Measurements from ENCODE around the gene TUNAR. TPM values are rescaled to one million over a fixed set of nuclear protein-coding genes. Genes with fewer than 3 reads are reported as not detected.

Gene TUNAR
- total RNA-seq, 4 donors from 2014 or later: not detected

- Histone ChIP-seq H3K36me3 (no peaks in the 10 kb centered on the region), H3K27ac (no peak overlapping the region), H3K27me3 (no peaks in the 10 kb centered on the region), H3K4me3 (no peak overlapping the region), H3K9me3 (peaks cover 0 to 11% (median 0%) of the 10 kb centered on the region in 4 donors), H3K4me1 (no peaks in the 10 kb centered on the region)
- DNase-seq (ENCODE audit: low spot score in 2 of 2): no peak
- WGBS, 2 donors: 35 to 39% methylated on average over 5 of the region's 5 CpGs
- TF ChIP-seq, protein P1, sequence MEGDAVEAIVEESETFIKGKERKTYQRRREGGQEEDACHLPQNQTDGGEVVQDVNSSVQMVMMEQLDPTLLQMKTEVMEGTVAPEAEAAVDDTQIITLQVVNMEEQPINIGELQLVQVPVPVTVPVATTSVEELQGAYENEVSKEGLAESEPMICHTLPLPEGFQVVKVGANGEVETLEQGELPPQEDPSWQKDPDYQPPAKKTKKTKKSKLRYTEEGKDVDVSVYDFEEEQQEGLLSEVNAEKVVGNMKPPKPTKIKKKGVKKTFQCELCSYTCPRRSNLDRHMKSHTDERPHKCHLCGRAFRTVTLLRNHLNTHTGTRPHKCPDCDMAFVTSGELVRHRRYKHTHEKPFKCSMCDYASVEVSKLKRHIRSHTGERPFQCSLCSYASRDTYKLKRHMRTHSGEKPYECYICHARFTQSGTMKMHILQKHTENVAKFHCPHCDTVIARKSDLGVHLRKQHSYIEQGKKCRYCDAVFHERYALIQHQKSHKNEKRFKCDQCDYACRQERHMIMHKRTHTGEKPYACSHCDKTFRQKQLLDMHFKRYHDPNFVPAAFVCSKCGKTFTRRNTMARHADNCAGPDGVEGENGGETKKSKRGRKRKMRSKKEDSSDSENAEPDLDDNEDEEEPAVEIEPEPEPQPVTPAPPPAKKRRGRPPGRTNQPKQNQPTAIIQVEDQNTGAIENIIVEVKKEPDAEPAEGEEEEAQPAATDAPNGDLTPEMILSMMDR (IDR thresholded peaks at IDR 0.05): no peak
- TF ChIP-seq POLR2A (IDR thresholded peaks at IDR 0.05): no peak
- TF ChIP-seq EP300 (IDR thresholded peaks at IDR 0.05): no peak
These were observed 45.2 kb upstream of the TUNAR start for GRCh38 chr14:95831468-95831867.

- WGBS, 2 donors: 30 to 33% methylated on average over 8 of the region's 8 CpGs
- Histone ChIP-seq H3K9me3 (peaks cover 0 to 11% (median 0%) of the 10 kb centered on the region in 4 donors), H3K27me3 (no peaks in the 10 kb centered on the region), H3K4me3 (no peak overlapping the region), H3K36me3 (no peaks in the 10 kb centered on the region), H3K4me1 (no peaks in the 10 kb centered on the region), H3K27ac (no peak overlapping the region)
- TF ChIP-seq POLR2A (IDR thresholded peaks at IDR 0.05): no peak
- TF ChIP-seq, protein P1 (IDR thresholded peaks at IDR 0.05): no peak
- TF ChIP-seq EP300 (IDR thresholded peaks at IDR 0.05): no peak
- DNase-seq (ENCODE audit: low spot score in 2 of 2): no peak
These were observed 44.6 kb upstream of the TUNAR start for GRCh38 chr14:95832012-95832411.

DNA sequence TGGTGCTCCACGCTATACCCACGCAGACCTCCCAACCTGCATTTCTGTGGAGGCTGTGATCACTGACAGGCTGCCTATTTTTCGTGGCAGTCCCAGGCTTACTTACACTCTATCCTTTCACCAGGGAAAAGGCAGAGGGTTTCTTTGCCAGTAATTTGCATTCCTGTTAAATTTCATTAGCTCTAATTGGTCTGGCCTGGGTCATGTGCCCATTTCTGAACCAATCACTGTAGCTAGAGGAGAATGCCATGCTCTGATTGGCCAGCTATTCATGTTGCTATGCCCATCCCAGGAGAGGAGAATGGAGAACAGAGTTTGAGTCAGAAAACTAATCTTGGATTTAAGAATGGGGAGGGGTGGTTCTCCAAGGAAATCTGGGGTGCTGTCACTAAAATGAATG, 43.2 kb upstream of the TUNAR start:
- TF ChIP-seq POLR2A (IDR thresholded peaks at IDR 0.05) (no peak), EP300 (IDR thresholded peaks at IDR 0.05) (no peak)
- TF ChIP-seq, protein P1 (IDR thresholded peaks at IDR 0.05): no peak
- H3K4me3 ChIP-seq: no peak overlapping the region
- 65 to 81% methylated on average over 3 of the region's 3 CpGs for WGBS, 2 donors
- no peak for DNase-seq (ENCODE audit: low spot score in 2 of 2)
- no peak overlapping the region for H3K27ac ChIP-seq
- H3K4me1 ChIP-seq: no peaks in the 10 kb centered on the region
- no peaks in the 10 kb centered on the region for H3K27me3 ChIP-seq
- H3K9me3 ChIP-seq: peaks cover 0 to 11% (median 0%) of the 10 kb centered on the region in 4 donors
- H3K36me3 ChIP-seq: no peaks in the 10 kb centered on the region

GRCh38 chr14:95834496-95834895, 42.1 kb upstream of the TUNAR start:
- Histone ChIP-seq H3K4me1 (no peaks in the 10 kb centered on the region), H3K9me3 (peaks cover 0 to under 1% (median 0%) of the 10 kb centered on the region in 4 donors), H3K4me3 (no peak overlapping the region), H3K36me3 (no peaks in the 10 kb centered on the region), H3K27ac (no peak overlapping the region), H3K27me3 (no peaks in the 10 kb centered on the region)
- no peak for DNase-seq (ENCODE audit: low spot score in 2 of 2)
- 12 to 17% methylated on average over 2 of the region's 2 CpGs for WGBS, 2 donors
- TF ChIP-seq, protein P1 (IDR thresholded peaks at IDR 0.05): no peak
- no peak for TF ChIP-seq POLR2A (IDR thresholded peaks at IDR 0.05)
- TF ChIP-seq EP300 (IDR thresholded peaks at IDR 0.05): no peak

DNA sequence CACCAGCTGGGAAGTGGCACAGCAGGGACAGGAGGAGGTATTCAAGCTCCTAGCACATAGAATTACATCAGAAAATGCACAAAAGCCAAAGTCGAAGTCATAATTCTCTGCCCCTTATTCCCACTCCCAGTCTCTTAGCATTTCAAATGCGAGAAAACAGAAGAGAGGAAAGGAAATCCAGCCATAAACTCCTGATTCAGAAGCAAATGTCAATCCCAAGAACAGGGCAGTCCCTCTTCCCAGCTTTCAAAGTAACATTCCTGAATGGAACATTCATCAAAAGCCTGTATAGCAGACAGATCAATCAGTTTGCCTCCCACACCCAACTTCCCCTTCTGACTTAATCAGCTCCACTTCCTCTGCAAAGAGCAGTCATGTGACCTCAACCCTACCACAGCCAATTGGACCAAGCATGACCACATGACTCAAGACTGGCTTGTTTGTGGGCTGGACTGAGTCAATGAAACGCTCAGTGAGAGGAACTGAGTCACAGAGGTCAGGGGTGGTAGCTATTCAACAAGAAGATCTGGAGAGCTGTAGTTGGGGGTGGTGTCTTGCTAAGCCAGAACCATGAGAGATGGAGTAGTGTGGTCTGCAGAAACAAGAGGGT, 41.4 kb upstream of the TUNAR start:
- no peaks in the 10 kb centered on the region for H3K9me3 ChIP-seq
- H3K36me3 ChIP-seq: no peaks in the 10 kb centered on the region
- TF ChIP-seq EP300 (IDR thresholded peaks at IDR 0.05) (no peak), POLR2A (IDR thresholded peaks at IDR 0.05) (no peak)
- TF ChIP-seq, protein P1 (IDR thresholded peaks at IDR 0.05): no peak
- no peaks in the 10 kb centered on the region for H3K4me1 ChIP-seq
- DNase-seq (ENCODE audit: low spot score in 2 of 2): no peak
- WGBS, 2 donors: 44 to 47% methylated on average over 3 of the region's 3 CpGs
- no peak overlapping the region for H3K27ac ChIP-seq
- no peaks in the 10 kb centered on the region for H3K27me3 ChIP-seq
- no peak overlapping the region for H3K4me3 ChIP-seq

Measured in tibial nerve (tissue), 4 donors.